HG03558 (cell line): ENCODE results near the gene FBXL7.

Experiments
- ATAC-seq: cut with Tn5 transposase; IDR thresholded peaks from one replicate; pipeline ENCODE4 v1.9.1; 2021; ENCODE audit warnings: moderate number of reproducible peaks; ENCODE audit not compliant: unreplicated experiment; ENCODE audit errors: extremely low read depth

Gene FBXL7

GRCh38 chr5:15535938-15536337, 36.0 kb downstream of the FBXL7 start:
- ATAC-seq, result no peak

DNA sequence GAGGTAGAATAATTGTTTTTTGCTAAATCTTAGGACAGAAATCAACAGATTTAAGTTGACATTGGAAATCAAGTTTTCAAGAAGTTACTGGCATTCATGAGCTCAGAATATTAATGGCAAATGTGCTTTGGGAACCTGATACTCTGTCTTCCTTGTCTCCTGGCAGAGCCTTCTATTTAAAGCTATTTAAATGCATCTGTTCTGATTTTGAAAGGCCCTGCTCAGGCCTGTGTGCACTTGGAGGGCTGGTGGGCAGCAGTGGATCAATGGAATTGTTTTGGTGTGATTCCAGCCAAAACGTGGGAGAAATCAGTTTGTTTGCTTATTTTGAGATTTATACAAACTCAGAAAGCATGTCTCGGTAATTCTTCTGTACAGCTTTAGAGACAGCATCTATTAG, 38.5 kb downstream of the FBXL7 start:
- no peak for ATAC-seq

- ATAC-seq, result no peak
Measured at GRCh38 chr5:15539951-15540350, 40.0 kb downstream of the FBXL7 start.

GRCh38 chr5:15544039-15544438, 44.1 kb downstream of the FBXL7 start:
- no peak for ATAC-seq

DNA sequence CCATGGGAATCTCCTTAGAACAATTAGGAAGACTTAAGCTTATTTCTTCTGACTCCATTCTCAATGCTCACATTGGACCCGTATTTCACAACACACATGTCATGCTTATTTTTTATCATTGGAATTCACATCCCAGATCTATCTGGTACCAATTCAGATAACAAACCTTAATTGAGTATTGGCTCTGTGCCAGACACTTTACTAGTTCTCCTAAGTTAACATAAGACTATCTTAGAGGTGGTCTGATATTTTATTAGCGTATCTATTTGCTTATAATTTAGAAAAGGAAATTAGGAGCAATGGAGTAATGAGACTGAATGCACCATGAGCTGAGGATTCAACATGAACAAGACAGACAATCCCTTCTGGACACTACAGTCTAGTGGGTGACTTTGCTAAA, 45.1 kb downstream of the FBXL7 start:
- ATAC-seq, result no peak

- ATAC-seq, result no peak
Measured at GRCh38 chr5:15547261-15547839, 47.4 kb downstream of the FBXL7 start.

GRCh38 chr5:15549961-15550360, 50.0 kb downstream of the FBXL7 start:
- no peak for ATAC-seq

GRCh38 chr5:15550502-15551112, 50.6 kb downstream of the FBXL7 start:
- ATAC-seq, result no peak

- no peak for ATAC-seq
Measured at GRCh38 chr5:15551113-15551504, 51.1 kb downstream of the FBXL7 start.

- no peak for ATAC-seq
Measured at GRCh38 chr5:15554542-15554941, 54.6 kb downstream of the FBXL7 start.

GRCh38 chr5:15555176-15555575, 55.2 kb downstream of the FBXL7 start:
- no peak for ATAC-seq

DNA sequence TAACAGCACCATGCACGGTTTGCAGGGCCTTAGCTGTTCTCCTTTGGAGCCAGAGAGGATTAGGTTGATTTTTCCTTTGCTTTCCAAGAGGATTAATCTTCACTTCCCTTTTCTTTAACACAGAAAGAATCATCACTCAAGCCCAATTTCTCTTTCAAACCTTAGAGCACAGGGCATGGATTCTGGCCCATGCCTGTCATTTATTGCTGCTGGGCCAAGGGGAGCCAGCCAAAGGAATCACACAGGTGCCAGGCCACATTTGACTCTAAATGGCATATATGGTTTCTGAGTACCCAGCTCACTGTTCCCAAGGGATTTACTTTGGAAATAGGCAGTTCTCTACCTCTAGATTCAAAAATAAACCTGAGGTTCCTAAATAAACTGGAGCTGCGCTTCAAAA, 58.3 kb downstream of the FBXL7 start:
- no peak for ATAC-seq

- no peak for ATAC-seq
Measured at GRCh38 chr5:15558681-15559080, 58.7 kb downstream of the FBXL7 start.

DNA sequence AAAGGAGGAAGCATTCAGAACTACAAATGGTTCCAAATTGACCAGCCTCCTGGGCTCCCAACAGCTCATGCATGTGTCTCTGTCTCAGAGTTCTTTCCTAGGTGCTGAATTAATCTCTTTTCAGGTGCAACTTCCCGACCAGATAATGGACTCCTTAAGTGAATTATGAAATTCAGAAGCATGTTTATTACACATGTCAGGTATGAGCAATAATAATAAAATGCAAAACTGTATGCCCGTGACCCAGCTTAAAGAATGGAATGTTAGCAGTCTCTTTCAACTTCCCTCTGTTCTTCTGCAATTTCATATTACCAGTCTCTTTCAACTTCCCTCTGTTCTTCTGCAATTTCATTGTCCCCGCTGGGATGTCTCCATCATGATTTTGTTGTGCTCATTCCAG, 60.4 kb downstream of the FBXL7 start:
- no peak for ATAC-seq

GRCh38 chr5:15564523-15564922, 64.5 kb downstream of the FBXL7 start:
- no peak for ATAC-seq

DNA sequence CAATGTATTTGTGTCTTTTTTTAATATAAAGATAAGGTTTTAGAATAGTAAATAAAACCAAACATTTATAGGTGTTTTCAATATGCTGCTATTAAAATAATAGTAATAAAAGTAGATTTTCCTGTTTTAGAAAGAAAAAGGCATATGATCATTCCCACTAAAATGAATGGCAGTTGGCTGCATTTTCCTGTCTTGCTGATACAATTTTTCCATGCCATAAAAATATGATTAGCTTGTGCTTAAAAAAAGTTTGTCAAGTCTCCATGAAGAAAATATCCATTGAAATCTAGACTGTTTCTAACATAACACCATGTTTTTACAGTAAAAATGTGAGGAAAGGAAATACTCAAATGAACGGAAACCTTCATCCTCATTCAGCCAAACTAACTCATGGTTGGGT, 65.0 kb downstream of the FBXL7 start:
- ATAC-seq, result no peak

DNA sequence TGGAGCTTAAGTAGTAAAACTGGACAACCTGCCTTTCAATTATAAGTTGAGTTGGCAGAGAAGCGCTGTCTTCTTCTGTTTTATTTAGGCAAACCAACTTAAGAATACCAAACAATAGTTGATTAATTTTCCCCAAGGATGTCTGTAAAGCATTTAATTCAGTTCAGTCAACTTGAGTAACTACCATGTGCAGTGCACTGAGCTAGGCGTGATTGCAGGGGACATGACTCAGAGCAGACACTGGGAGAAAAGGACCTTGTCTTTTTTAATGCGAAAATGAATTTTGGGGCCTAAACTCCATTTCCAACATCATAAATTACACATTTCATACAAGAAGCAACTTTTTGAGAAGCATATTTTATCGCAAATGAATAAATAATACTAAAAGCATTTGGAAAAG, 66.3 kb downstream of the FBXL7 start:
- no peak for ATAC-seq

- ATAC-seq, result no peak
Measured at GRCh38 chr5:15566789-15567188, 66.8 kb downstream of the FBXL7 start.

- no peak for ATAC-seq
Measured at GRCh38 chr5:15570491-15570890, 70.5 kb downstream of the FBXL7 start.

DNA sequence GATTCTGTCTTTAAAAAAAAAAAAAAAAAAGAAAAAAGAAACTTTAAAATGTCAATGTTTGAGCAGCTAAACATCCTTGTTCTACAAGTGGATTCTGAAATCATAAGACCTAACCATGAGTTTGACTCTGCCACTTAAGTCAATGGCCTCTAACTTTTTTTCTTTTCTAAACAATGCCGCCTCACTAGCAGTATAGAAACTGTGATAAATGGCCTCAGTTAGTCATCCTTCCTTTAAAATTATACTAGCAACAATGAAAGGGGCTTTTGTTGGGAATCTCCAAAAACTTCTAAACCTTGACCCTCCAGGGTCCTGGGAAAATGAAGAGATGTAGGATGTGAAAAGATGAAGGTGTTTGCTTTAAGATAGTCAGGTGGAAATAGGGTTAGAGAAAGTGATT, 71.1 kb downstream of the FBXL7 start:
- no peak for ATAC-seq

DNA sequence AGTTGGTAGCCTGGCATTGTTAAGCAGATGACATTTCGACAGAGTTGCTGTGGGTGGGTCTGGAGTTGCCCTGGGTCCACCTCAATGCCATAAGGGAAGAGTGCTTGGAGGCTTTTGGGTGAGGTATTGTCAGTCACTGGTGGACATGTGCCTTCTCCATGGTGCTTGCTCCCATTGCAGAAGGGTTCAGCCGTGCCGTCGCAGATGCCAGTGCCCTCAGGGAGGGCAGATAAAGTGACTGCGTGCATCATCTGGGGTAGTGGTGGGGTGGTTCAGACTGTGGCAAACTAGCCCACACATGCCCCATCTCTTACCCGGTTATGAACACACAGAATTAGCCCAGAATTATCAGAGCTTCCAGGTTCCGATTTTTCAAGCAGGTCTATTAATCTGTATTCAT, 71.6 kb downstream of the FBXL7 start:
- no peak for ATAC-seq

DNA sequence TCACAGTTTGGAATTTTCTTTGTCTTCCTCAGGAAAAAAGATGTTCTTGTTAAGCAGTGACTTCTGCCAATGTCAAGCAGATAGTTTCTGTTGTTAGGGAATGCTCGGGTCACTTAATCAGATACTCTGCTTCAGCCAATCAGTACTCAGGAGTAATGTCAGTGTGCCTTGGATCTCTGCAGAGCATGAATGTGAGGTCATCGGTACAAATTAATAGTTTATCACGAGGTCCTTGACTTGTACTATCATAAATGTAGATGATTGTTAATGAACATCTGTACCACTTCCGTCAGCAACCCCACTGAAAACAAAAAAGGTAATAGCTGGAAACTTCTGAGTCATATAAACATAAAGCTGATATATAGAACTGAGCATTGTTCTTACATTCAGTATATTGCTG, 73.6 kb downstream of the FBXL7 start:
- ATAC-seq, result no peak

GRCh38 chr5:15574128-15574527, 74.1 kb downstream of the FBXL7 start:
- no peak for ATAC-seq
